Fibroblast of skin of left quadriceps (primary cell): ENCODE results near the gene ADRM1.
A peak's percentile ranks its signal among the peaks of the same experiment; 100 is the strongest.

Experiments used
- DNase-seq, 2 experiments: peaks; one replicate each; pipeline ENCODE4 v3.0.0-alpha.2; 2013; ENCODE audit warnings: low read depth in 2 of 2

The ADRM1 gene

DNA sequence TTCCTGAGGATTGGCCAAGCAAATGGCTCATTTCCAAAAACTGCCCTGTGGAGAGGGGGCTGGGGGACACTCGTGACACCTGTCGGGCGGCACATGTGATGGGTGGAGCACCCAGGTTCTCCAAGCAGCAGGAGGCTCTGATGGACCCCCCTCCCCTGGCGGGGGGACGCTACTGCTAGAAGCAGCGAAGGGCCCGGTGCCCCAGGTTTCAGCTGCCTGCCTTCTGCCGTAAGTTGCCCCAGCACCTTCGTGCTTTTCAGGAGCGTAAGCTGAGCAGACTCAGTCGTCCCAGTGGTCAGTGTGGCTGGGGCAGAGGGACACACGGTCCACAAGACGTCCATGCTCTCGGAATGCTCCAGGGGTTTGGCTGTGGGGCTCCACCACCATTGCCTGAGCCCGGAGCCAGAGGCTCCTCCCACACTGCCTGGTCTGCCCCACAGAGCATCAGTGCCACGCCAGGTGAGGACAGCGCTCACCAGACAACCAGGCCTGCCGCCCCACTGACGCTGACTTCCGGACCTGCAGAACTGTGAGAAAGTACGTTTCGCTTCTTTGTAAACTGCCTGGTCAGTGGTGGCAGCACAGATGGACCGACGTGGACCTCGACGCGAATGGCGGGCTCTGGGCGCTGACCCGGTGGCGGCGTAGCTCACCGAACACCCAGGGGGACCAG, 4.1 kb upstream of the ADRM1 start:
- no peak for DNase-seq

- no peak for DNase-seq
Observed at GRCh38 chr20:62299666-62300236, 3.0 kb upstream of the ADRM1 start.

DNA sequence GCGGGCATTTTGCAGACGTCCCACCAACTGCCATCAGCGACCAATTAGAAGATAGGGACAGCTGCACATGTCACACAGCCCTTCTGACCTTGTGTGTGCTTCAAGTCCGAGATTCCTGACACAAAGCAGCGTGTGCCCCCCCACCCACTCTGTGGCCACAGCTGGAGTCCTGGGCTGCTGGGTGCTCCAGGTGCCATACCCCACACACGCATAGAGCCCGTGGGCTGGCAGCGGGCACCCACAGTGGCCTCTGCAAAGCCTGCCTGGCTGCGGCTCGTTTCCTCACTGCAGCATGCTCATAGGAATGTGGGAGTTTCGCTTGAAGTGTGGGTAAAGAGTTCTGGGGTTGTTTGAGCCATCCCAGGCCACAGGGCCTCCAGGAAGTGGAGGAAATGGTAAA, 2.5 kb upstream of the ADRM1 start:
- DNase-seq: no peak

- DNase-seq: no peak
Observed at GRCh38 chr20:62301111-62301668, 1.6 kb upstream of the ADRM1 start.

DNA sequence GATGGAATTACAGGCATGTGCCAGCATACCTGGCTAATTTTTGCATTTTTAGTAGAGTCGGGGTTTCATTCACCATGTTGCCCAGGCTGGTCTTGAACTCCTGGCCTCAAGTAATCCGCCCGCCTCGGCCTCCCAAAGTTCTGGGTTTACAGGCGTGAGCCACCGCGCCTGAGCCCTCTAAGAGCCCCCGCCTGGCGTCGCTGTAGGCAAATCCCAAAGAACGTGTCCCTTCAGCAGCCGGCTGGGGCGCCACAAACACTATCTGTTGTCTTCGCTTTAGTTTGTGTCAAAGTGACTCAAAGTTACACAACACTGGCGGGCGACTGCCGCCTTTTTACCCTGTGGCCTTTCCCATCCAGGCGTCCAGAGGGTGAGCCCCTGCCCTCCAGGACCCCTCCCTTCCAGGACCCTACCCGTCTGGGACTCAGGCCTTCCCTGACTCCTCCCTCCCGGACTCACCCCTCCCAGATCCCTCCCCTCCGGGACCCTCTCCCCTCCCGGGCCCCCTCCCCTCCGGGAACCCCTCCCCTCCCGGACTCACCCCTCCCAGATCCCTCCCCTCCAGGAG, 940 bp upstream of the ADRM1 start:
- peak; percentile 79 to 80 for DNase-seq

GRCh38 chr20:62303062-62303339, 204 bp downstream of the ADRM1 start:
- no peak for DNase-seq

GRCh38 chr20:62303340-62304226, 786 bp downstream of the ADRM1 start:
- DNase-seq: no peak

DNA sequence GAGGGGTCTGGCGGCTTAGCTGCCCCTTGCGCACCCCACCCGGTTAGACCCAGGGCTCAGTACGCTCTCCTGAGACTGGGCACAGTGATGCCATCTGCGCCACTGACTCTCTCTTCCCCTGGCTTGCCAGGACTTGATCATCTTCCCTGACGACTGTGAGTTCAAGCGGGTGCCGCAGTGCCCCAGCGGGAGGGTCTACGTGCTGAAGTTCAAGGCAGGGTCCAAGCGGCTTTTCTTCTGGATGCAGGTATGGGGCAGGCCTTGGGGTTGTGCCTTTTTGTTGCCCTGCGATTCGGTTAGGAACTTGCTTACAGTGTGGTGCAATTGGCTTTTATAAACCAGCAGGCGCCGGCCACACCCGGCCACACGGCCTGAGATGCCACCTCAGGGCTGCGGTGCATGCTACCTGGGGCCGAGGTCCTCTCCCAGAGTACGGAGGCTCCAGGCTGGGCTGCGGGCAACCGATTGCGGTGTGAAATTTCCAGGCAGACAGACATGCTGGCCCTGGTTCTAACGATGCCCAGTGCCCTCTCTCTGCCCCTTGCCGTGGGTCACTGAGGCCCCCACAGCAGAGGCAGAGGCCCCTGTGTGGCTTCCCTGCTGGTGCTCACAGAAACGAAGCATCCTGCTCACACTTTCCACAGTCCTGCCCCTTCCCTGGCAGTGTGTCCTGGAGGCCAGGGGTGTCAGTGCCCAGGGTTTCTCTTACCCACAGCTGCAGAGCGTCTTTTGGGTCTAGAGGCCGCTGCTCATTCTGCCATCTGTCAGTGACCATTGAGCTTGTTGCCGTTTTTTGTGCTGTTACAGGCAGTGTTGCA, 1.7 kb downstream of the ADRM1 start:
- no peak for DNase-seq

GRCh38 chr20:62305149-62305764, 2.5 kb downstream of the ADRM1 start:
- DNase-seq: no peak

DNA sequence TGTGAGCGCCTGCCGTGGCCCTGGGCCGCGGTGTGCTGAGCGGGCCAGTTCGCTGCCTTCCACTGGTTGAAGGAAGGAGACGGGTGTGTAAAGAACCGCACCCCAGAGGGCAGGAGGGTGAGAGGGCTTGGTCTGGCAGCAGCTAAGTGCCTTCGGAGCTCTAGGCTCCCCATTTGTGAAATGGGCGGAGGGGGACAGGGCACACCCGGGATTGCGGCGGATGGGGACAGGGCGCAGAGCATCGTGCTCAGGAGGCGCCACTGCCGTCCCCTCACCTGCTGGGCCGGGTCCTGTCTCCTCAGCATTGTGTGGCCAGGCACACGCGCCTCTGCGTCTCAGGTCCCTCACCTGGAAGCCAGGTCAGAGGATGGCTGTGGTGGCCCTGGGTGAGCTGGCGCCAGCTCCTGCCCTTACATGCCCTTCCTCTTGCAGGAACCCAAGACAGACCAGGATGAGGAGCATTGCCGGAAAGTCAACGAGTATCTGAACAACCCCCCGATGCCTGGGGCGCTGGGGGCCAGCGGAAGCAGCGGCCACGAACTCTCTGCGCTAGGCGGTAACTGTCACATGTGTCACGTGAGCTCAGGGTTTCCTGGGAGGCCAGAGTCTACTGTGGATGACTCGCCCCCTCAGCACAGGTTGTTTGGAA, 3.1 kb downstream of the ADRM1 start:
- no peak for DNase-seq

- no peak for DNase-seq
Observed at GRCh38 chr20:62306414-62307187, 3.8 kb downstream of the ADRM1 start.

DNA sequence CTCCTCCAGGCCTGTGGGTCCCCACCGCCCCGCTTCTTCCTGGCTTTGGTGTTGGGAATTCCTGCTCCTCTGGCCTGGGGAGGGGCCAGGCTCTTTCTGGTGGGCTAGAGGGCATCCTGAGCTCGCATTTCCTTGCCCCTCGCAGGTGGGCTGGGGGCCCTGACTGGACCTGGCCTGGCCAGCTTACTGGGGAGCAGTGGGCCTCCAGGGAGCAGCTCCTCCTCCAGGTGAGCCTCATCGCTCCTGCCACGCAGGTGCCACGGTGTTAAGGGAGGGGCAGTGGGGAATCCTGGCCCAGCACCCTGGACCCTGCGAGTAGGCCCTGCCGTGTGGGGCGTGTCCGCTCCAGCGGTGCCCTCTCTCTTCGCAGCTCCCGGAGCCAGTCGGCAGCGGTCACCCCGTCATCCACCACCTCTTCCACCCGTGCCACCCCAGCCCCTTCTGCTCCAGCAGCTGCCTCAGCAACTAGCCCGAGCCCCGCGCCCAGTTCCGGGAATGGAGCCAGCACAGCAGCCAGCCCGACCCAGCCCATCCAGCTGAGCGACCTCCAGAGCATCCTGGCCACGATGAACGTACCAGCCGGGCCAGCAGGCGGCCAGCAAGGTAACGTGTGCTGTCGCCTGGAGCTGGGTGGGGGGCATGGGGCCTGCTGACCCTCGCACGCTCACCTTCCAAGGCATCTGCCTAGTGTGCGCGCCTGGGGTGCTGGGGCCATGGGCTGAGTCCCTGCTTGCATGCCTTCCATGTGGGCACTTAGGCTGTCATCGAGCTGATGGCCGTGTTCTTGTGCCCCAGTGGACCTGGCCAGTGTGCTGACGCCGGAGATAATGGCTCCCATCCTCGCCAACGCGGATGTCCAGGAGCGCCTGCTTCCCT, 4.7 kb downstream of the ADRM1 start:
- no peak for DNase-seq

DNA sequence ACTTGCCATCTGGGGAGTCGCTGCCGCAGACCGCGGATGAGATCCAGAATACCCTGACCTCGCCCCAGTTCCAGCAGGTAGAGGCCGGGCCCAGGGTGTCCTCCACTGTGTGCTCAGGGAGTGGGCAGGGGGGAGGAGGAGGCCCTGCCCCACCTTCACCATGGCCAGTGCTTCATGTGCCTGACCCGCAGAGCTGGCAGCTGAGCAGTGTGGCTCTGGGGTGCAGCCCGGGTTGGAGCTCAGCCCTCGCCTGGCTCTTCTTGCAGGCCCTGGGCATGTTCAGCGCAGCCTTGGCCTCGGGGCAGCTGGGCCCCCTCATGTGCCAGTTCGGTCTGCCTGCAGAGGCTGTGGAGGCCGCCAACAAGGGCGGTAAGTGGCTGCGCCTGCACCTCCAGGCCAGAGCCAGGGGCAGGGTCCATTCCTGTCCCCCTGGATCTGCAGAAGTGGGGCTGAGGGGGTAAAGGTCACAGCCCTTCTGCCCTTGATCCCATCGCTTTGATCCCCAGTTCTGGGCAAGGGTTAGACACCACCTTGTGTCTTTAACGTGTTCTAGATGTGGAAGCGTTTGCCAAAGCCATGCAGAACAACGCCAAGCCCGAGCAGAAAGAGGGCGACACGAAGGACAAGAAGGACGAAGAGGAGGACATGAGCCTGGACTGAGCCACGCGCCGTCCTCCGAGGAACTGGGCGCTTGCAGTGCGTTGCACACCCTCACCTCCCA, 5.5 kb downstream of the ADRM1 start:
- no peak for DNase-seq

DNA sequence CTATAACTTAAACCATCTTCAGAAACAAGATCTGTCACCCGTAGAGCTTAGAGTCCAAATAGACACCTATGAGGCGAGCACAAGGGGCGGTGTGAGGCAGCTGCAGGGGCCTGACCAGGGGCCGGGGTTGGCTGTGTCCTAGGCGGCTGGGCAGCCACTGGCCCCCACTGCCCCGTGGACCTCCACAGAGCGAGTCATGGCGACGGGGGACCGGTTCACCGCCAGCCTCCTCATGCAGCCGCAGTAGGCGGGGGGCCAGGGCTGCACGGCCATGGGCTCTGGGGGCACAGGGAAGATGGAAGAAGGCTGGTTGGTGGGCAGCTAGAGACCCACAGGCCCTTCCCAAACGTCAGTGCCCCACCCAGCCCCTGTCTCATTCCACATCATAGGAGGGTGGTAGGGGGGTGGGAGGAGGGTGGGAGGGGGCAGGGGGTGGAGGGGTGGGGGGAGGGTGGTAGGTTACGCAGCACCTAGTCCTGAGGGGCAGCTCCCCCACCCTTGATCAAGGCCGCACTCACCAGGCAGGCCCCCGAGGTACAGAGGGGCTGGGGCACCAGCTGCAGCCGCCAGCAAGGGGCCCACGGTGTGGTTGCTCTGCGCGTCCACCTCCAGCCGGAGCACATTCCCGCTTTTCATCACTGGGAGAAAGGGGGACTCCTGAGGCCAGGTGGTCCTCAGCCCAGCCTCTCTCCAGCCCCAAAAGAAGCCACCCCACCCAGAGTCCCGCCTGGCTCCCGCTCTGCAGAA, 6.6 kb downstream of the ADRM1 start:
- DNase-seq: no peak

DNA sequence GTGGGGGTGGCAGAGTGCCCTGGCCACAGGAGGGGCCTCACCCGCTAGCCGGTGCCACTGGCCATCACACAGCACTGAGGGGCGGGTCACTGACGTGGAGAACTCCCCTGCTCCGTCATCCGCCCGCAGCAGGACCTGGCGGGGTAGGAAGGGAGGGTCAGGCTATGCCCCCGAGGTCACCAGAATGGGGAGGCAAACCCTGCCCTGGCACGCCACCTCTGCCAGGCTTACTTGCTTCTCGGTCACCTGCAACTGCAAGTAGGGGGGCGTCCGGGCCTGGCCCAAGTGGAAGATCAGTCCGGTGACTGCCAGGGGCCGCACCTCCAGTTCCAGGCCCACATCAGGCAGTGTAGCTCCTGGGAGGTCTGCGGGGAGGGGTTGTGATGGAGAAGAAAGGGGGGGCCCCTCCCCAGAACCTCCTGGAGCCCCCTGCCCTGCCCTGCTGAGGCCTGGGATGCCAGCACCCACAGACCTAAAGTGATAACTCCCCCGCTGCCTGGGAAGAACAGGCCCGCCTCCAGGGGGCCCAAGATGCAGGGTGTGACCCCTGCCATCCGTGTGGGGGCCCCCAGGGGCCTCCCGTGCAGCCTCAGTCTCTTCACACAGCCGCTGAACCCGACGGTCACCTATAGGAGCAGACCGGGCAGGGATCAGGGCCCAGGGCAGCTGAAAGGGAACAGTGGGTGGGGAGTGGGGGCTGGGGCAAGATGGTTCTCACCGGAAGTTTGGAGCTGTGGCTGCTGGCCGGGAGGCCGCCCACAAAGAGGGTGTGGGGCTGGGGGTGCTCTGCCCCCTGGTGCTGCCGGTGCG, 7.4 kb downstream of the ADRM1 start:
- DNase-seq: no peak

DNA sequence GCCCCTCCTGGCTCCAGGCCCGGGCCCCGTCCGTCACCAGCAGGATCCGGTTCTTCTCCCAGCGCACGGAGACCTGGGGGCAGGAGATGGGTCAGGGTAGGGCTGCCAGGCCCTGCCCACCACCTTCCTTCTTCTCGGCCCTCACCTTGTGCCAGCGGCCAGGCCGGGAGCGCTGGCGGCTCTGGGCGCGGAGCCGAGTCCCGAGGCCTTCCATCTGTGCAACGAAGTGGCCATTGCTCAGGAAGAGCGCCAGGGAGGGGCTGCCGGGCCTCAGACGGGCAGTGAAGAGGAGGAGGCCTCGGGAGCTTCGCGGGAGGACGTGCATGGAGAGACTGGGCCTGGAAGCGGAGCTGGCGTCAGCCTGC, 7.9 kb downstream of the ADRM1 start:
- no peak for DNase-seq

GRCh38 chr20:62311150-62311549, 8.4 kb downstream of the ADRM1 start:
- no peak for DNase-seq
